HG02759 (cell line): Measurements from ENCODE around the gene MME.
"Not testable (repeated sequence)": the region's sequence is repeated elsewhere in the genome, so short reads cannot be mapped to it uniquely, and the experiment has no call there.

ENCODE experiments used
- ATAC-seq: cut with Tn5 transposase; IDR thresholded peaks from one replicate; pipeline ENCODE4 v1.9.1; 2021; ENCODE audit warnings: mild to moderate bottlenecking, moderate library complexity; ENCODE audit not compliant: unreplicated experiment

Gene MME

DNA sequence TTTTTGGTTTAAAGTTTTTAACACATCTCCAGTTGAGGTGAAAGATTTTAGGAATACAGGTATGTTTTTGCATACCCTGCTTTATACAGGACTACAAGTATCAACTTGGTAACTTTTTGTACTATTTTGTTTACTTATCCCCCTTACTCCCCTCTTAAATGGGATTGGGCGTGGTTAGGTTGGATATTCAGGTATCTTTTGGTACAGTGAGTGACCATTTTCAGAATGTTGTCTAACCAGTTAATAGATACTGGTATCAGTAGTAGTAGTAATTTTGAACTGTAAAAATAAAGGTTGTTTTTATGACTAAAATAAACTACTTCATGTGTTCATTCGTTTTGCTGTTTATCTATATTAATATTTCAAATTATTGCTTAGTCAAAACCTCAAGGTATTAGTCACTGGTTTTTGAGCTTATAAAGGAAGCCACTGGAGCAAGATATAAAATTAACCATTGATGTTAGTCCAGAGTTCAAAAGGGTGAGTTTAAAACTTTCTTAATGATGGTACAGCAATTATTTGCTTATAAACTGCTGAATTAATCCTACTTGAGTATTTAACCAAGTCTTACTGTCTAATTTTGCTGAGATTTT lies 3.3 kb downstream of the MME start:
- no peak for ATAC-seq

DNA sequence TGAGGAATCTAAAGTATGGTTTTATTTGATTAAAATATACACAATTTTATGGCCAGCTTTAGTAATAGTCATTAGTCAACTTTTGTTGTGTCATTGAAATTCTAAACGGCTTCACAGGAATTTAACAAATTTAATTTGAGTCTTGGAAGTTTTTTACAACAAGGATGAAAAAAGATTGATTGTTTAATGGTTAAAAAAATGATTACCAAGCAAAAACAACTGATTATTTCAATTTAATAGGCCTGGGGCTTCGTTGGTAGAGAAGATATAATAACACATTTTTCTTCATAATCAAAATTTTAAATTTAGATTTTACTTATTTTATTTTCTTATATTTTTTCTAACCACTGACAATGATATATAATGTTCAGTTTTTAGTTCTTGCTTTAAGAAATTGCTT lies 4.4 kb downstream of the MME start:
- ATAC-seq: no peak

DNA sequence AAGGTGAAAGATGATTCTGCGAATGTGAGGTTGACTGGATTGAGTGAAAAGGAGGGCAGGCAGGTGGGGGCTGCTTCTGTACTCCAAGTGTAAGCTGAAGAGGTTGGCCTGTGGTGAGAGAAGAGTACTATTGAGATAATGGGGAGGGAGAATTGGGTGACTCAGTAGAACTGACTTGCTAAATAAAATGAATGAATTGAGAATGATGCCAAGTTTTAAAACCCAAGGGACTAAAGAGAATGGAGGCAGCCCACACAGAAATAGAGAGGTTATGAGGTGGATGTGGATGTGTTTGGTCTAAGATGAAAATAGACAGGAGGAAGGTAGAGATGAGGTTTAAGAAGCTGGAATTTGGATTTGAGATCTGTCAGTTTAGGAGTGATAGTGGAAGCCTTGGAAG lies 5.9 kb downstream of the MME start:
- no peak for ATAC-seq

DNA sequence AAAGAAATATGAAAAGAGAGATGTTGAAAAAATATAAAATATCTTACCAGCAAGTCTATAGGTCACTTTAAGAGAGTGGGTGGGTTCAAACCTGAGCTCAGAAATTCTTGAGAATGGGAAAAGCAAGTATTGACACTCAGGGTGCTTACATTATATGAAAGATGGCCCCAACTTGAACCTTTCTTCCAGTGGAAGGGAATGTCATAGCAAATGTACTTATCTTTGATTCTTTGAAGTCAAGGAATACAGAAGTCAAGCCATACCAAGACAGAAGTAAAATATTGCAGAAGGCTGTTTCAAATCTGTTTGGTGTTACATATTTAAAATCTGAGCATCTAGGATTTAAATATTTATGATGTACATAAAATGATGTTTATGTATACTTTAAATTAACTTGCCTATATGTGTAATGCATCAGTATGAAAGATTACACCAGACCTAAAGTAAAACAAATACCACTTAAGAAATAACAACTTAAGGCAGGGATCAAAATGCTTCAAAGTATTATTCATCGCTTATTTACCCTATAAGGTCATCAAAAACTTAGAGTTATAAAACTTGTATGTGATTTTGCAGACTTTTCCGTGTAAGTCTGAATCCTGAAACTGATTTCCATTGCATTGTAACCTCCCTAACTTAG lies 8.7 kb downstream of the MME start:
- ATAC-seq: no peak

GRCh38 chr3:155089495-155089894 lies 9.4 kb downstream of the MME start:
- no peak for ATAC-seq

- no peak for ATAC-seq
Measured at GRCh38 chr3:155093261-155093660, 13.1 kb downstream of the MME start.

DNA sequence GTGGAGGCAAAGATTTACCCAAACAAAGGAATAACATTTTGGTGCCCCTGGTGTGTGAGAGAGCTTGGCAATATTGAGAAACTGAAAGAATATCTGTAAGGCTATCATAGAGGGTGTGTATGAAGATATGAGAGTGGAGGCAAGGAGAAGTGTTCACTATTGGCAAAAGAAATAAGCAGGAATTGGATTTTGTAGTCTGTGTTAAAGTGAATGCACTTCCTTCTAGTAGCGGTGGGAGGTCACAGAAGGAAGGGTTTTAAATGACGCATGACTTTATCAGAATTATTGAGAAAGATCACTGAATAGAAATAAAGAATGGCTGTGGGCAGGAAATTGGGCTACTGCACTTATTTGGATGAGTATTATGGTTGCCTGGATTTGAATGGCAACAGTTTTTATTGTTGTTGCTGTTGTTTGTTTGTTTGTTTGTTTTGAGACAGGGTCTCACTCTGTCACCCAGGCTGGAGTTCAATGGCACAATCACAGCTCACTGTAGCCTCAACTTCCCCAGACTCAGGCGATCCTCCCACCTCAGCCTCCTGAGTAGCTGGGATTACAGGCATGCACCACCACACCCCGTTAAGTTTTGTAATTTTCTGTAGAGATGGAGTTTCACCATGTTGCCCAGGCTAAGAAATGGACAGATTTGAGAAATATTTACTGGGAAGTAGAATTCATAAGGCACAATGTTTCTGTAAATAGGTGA lies 16.3 kb downstream of the MME start:
- ATAC-seq: no peak

DNA sequence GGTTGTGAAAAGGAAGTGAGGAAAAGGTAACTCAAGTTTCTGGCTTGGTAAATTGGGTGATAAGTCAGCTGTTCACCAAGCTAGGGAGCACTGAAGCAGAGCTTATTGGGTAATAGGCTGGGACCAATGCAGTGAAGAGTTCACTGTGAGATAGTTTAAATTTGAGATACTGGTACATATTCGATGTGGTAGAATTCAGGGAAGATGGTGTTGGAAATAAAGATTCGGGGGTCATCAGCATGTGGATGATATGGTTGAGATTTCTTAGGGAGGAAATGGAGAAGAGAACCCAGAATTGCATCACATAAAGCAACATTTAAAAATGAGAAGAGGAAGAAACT lies 16.9 kb downstream of the MME start:
- no peak for ATAC-seq

DNA sequence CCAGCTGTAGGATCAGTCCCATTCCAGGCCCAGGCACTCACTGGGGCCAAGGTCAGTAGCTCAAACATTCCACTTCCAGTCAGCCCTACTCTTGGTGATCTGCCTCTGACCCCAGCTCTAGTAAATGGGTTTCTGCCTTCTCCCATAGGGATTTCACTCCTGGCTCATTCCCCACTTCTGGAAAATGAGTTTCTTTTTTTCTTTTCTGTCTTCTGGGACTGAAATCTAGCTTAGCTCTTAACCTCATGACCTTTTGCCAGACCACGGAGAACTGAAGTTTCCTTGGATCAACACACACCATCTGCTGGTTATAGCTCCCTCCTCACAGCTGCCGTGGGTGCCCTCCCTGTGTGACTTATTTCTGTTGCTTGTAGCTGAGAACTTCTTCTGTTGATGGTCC lies 21.3 kb downstream of the MME start:
- ATAC-seq: no peak

- no peak for ATAC-seq
Measured at GRCh38 chr3:155102329-155102728, 22.2 kb downstream of the MME start.

DNA sequence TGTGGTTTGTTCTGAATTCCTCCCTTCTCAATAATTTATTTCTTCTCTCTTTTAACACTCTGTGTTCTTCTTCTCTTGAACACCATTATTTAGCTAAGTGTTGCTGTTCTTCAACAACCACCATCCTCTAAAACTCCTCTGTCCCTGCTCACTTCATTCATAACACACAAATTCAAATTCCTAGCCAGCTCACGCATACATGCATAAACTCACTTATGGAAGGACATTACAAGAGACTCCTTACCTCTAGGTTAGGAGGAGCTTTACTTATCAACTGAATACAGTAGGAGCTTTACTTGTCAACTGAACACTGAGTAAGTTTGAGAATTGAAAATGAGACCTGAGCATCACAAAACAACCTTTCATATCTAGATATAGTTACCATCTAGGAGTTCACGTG lies 23.6 kb downstream of the MME start:
- no peak for ATAC-seq

GRCh38 chr3:155106119-155106518 lies 26.0 kb downstream of the MME start:
- no peak for ATAC-seq

- ATAC-seq: no peak
Measured at GRCh38 chr3:155110022-155110421, 29.9 kb downstream of the MME start.

- ATAC-seq: no peak
Measured at GRCh38 chr3:155110996-155111901, 31.1 kb downstream of the MME start.

DNA sequence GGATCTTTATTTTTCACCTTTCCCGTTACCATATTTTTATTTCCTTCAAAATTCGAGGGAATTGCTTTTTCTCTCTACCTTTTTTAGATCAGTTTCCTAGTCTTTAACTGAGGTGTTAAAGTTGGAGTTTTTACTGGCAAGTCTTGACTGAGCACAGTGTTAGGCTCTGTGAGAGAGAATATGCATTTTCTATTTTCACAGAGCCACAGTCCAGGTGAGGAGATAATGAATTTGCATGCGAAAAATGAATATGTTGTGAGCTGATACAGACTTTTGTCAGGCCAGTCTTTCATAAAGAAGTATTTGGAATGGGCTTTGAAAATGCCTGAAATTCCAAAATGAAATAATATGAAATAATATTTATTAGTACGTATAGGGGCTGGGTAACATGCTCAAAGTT lies 31.9 kb downstream of the MME start:
- ATAC-seq: no peak

- no peak for ATAC-seq
Measured at GRCh38 chr3:155112661-155113389, 32.7 kb downstream of the MME start.

GRCh38 chr3:155124745-155125144 lies 44.6 kb downstream of the MME start:
- not testable (repeated sequence) for ATAC-seq

DNA sequence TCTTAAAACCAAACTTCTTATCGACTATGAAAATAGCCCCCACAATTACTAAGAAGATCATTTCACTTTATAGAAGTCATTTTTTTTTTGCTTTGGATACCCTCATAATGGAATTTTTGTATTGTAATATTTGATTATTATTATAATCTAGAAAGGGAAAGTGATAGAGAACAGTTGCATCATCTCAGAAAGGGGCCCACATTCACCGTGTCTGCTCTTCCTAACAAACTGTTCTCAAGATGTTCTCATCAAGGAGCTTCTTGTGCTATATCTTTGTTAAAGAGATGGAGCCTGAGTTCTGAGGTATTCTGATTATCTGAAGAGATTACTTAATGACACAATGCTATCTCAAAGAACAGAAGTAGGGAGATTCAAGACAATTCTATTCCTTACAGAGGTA lies 49.3 kb downstream of the MME start:
- no peak for ATAC-seq

- no peak for ATAC-seq
Measured at GRCh38 chr3:155130001-155130400, 49.9 kb downstream of the MME start.

DNA sequence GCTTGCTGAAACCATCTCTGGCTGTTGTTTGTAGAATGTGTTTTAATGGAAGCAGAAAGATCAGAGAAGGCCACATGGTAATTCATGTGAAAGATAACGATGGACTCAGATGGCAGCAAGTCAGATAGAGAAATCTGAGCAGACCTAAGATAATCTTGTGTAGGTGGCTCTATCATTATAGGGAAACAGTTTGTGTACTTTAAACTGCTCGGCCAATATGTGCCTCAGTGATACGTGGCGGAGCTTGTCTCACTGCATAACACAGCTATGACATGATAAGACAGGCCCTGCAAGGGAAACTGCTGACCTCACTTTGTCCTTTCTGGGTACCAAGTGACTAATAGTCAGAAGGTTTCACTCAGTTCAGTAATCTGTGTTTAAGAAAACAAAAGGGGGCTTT lies 51.0 kb downstream of the MME start:
- peak; percentile 74 for ATAC-seq

- ATAC-seq: not testable (repeated sequence)
Measured at GRCh38 chr3:155134311-155134710, 54.2 kb downstream of the MME start.
